ENCODE measurements around the gene ERICH4.
"Not testable (repeated sequence)": the region's sequence is repeated elsewhere in the genome, so short reads cannot be mapped to it uniquely, and the experiment has no call there.

Gene ERICH4

GRCh38 chr19:41435936-41436673 lies 6.9 kb upstream of the ERICH4 start:
- DNase-seq (ENCODE audit: low read depth), result no peak

GRCh38 chr19:41436674-41436951 lies 6.3 kb upstream of the ERICH4 start:
- DNase-seq (ENCODE audit: low read depth), result no peak

- DNase-seq (ENCODE audit: low read depth), result no peak
Measured at GRCh38 chr19:41437944-41438574, 4.9 kb upstream of the ERICH4 start.

- peak; percentile 90 for DNase-seq (ENCODE audit: low read depth)
Measured at GRCh38 chr19:41439441-41440222, 3.3 kb upstream of the ERICH4 start, which contains the start of gene DMAC2. DMAC2 (minus strand) TSS chr19:41439912; CDS start chr19:41439899, 13 bp downstream.

GRCh38 chr19:41441321-41441945 lies 1.5 kb upstream of the ERICH4 start:
- DNase-seq (ENCODE audit: low read depth), result no peak

GRCh38 chr19:41443813-41444455 lies 978 bp downstream of the ERICH4 start:
- no peak for DNase-seq (ENCODE audit: low read depth)

- DNase-seq (ENCODE audit: low read depth), result no peak
Measured at GRCh38 chr19:41445575-41445974, 2.6 kb downstream of the ERICH4 start.

GRCh38 chr19:41447732-41448332 lies 4.9 kb downstream of the ERICH4 start:
- no peak for DNase-seq (ENCODE audit: low read depth)

GRCh38 chr19:41449079-41449864 lies 6.3 kb downstream of the ERICH4 start:
- DNase-seq (ENCODE audit: low read depth), result peak; percentile 58

GRCh38 chr19:41449865-41450178 lies 6.9 kb downstream of the ERICH4 start:
- DNase-seq (ENCODE audit: low read depth), result no peak

GRCh38 chr19:41452584-41453275 lies 9.8 kb downstream of the ERICH4 start:
- DNase-seq (ENCODE audit: low read depth), result no peak

GRCh38 chr19:41455936-41456335 lies 13.0 kb downstream of the ERICH4 start:
- no peak for DNase-seq (ENCODE audit: low read depth)

- DNase-seq (ENCODE audit: low read depth), result no peak
Measured at GRCh38 chr19:41456342-41456918, 13.5 kb downstream of the ERICH4 start.

- DNase-seq (ENCODE audit: low read depth), result no peak
Measured at GRCh38 chr19:41457241-41457640, 14.3 kb downstream of the ERICH4 start.

- DNase-seq (ENCODE audit: low read depth), result no peak
Measured at GRCh38 chr19:41462497-41462896, 19.5 kb downstream of the ERICH4 start.

- not testable (repeated sequence) for DNase-seq (ENCODE audit: low read depth)
Measured at GRCh38 chr19:41463257-41464256, 20.6 kb downstream of the ERICH4 start.

GRCh38 chr19:41476583-41476982 lies 33.6 kb downstream of the ERICH4 start:
- no peak for DNase-seq (ENCODE audit: low read depth)

GRCh38 chr19:41478171-41478570 lies 35.2 kb downstream of the ERICH4 start:
- DNase-seq (ENCODE audit: low read depth), result no peak
